ENCODE results near the gene PDPK1. TPM values are rescaled to one million over a fixed set of nuclear protein-coding genes. Genes with fewer than 3 reads are reported as not detected.

The PDPK1 gene
- total RNA-seq, 3 donors from 2014 or later (not counting 1 experiment from before 2014, with no cell fraction given), result 63.1 to 80.7 (median 73.5) TPM

- Histone ChIP-seq H3K36me3 (ENCODE audit: control insufficient read depth, insufficient read depth, low read length) (peaks cover 6% of the 10 kb centered on the region), H3K27ac (ENCODE audit: low read length) (no peak overlapping the region), H3K27me3 (ENCODE audit: control insufficient read depth, insufficient read depth, low read length) (no peaks in the 10 kb centered on the region), H3K4me1 (ENCODE audit: control insufficient read depth, insufficient read depth, low read length) (peaks cover 11% of the 10 kb centered on the region), H3K4me3 (ENCODE audit: low read length) (no peak overlapping the region), H3K9me3 (ENCODE audit: control insufficient read depth, insufficient read depth, low read length) (no peaks in the 10 kb centered on the region)
- Mint-ChIP-seq H3K9me3 (no peaks in the 10 kb centered on the region), H3K27ac (no peak overlapping the region), H3K4me3 (no peak overlapping the region), H3K4me1 (peaks cover 0 to 4% of the 10 kb centered on the region in 2 donors), H3K27me3 (ENCODE audit: low read depth in 2 of 2) (no peaks in the 10 kb centered on the region), H3K36me3 (no peaks in the 10 kb centered on the region)
- WGBS (ENCODE audit: insufficient coverage), result 91% methylated on average over 20 of the region's 20 CpGs
- TF ChIP-seq CTCF (IDR thresholded peaks at IDR 0.05), result no peak
- DNase-seq, result no peak
- no peak for ATAC-seq
- intact Hi-C loops (cut with micrococcal nuclease), result no loop called here
Observed at GRCh38 chr16:2500430-2500917, 37.3 kb upstream of the PDPK1 start.

GRCh38 chr16:2500918-2501750 is 36.7 kb upstream of the PDPK1 start:
- TF ChIP-seq CTCF (IDR thresholded peaks at IDR 0.05), result peak; percentile 91
- no peak overlapping the region for H3K27ac Mint-ChIP-seq
- peaks cover 5% of the 10 kb centered on the region for H3K36me3 ChIP-seq (ENCODE audit: control insufficient read depth, insufficient read depth, low read length)
- H3K4me1 Mint-ChIP-seq, result peaks cover 0 to 4% of the 10 kb centered on the region in 2 donors
- DNase-seq (peak; percentile 81 to 89), ATAC-seq (peak; percentile 94 to 100 (median 98))
- WGBS (ENCODE audit: insufficient coverage), result 44% methylated on average over 22 of the region's 23 CpGs
- H3K27ac ChIP-seq (ENCODE audit: low read length), result no peak overlapping the region
- intact Hi-C loops (cut with micrococcal nuclease), result no loop called here
- no peaks in the 10 kb centered on the region for H3K36me3 Mint-ChIP-seq
- no peak overlapping the region for H3K4me3 Mint-ChIP-seq
- H3K27me3 Mint-ChIP-seq (ENCODE audit: low read depth in 2 of 2), result no peaks in the 10 kb centered on the region
- H3K9me3 Mint-ChIP-seq, result no peaks in the 10 kb centered on the region
- H3K9me3 ChIP-seq (ENCODE audit: control insufficient read depth, insufficient read depth, low read length), result no peaks in the 10 kb centered on the region
- H3K27me3 ChIP-seq (ENCODE audit: control insufficient read depth, insufficient read depth, low read length), result no peaks in the 10 kb centered on the region
- no peak overlapping the region for H3K4me3 ChIP-seq (ENCODE audit: low read length)
- H3K4me1 ChIP-seq (ENCODE audit: control insufficient read depth, insufficient read depth, low read length), result peaks cover 11% of the 10 kb centered on the region

GRCh38 chr16:2501946-2502895 is 35.6 kb upstream of the PDPK1 start:
- 87% methylated on average over 18 of the region's 18 CpGs for WGBS (ENCODE audit: insufficient coverage)
- Histone ChIP-seq H3K4me1 (ENCODE audit: control insufficient read depth, insufficient read depth, low read length) (peaks cover 19% of the 10 kb centered on the region), H3K27me3 (ENCODE audit: control insufficient read depth, insufficient read depth, low read length) (no peaks in the 10 kb centered on the region), H3K36me3 (ENCODE audit: control insufficient read depth, insufficient read depth, low read length) (no peaks in the 10 kb centered on the region), H3K9me3 (ENCODE audit: control insufficient read depth, insufficient read depth, low read length) (no peaks in the 10 kb centered on the region), H3K4me3 (ENCODE audit: low read length) (no peak overlapping the region), H3K27ac (ENCODE audit: low read length) (no peak overlapping the region)
- intact Hi-C loops (cut with micrococcal nuclease), result no loop called here
- Mint-ChIP-seq H3K36me3 (no peaks in the 10 kb centered on the region), H3K27me3 (ENCODE audit: low read depth in 2 of 2) (no peaks in the 10 kb centered on the region), H3K9me3 (no peaks in the 10 kb centered on the region), H3K4me3 (no peak overlapping the region), H3K27ac (no peak overlapping the region), H3K4me1 (peaks cover 0 to 8% of the 10 kb centered on the region in 2 donors)
- no peak for TF ChIP-seq CTCF (IDR thresholded peaks at IDR 0.05)
- DNase-seq (no peak), ATAC-seq (no peak)

All from natural killer cell (primary cell).